ENCODE measurements around the gene MBD3L3. TPM values are rescaled to one million over a fixed set of nuclear protein-coding genes. Genes with fewer than 3 reads are reported as not detected.
A peak's percentile ranks its signal among the peaks of the same experiment; 100 is the strongest.

Gene MBD3L3
- total and polyA plus RNA-seq, 10 of the 15 experiments (the other 5 are each of a cell fraction or from before 2014, with no cell fraction given), result not detected

GRCh38 chr19:7088999-7089398, 30.5 kb upstream of the MBD3L3 start (continued):
- no peak for TF ChIP-seq NRF1 (conservative IDR thresholded peaks at IDR 0.05; ENCODE audit: low read depth, low read length)

- no peaks in the 10 kb centered on the region for H3K27me3 ChIP-seq (replicated peaks in 1 of 2; ENCODE audit: control insufficient read depth in 2 of 2, insufficient read depth in 2 of 2, low read length in 1 of 2)
- H3K27ac ChIP-seq (ENCODE audit: control insufficient read depth, insufficient read depth), result no peak overlapping the region
- ATAC-seq, result no peak
- no peak for DNase-seq (ENCODE audit: low read depth, low spot score)
- no peaks in the 10 kb centered on the region for H3K4me1 ChIP-seq (ENCODE audit: control insufficient read depth, insufficient read depth, low read length)
- H3K4me3 ChIP-seq, result no peak overlapping the region
- 97% methylated on average over 15 of the region's 15 CpGs for WGBS (ENCODE audit: insufficient coverage, insufficient replicate concordance, low lambda C conversion rate, missing lambda C conversion rate)
- H3K79me2 ChIP-seq (ENCODE audit: control insufficient read depth, insufficient read depth, low read length), result no peaks in the 10 kb centered on the region
- no peak overlapping the region for H3K4me2 ChIP-seq (ENCODE audit: control insufficient read depth, insufficient read depth)
- peaks cover 29 to 45% of the 10 kb centered on the region in 2 experiments for H3K36me3 ChIP-seq (ENCODE audit: control insufficient read depth in 2 of 2, insufficient read depth in 2 of 2, low read length in 1 of 2)
- ChIA-PET CTCF (interaction anchor here (1.4 to 1.7 kb wide), 2 partner anchors 13 to 16 kb away, joined by 4 to 5 read pairs; partner anchors contain the start of gene ZNF557), POLR2A (interaction anchor here (1.5 to 1.9 kb wide), 2 partner anchors 13 to 16 kb away, joined by 5 to 10 read pairs; partner anchors contain the start of gene ZNF557), SMC1A (ENCODE audit: uncharacterized antibody, unreplicated experiment) (interaction anchor here (0.8 kb wide), 1 partner anchor 13 kb away, joined by 3 read pairs; no protein-coding TSS in a partner anchor), RAD21 (ENCODE audit: unreplicated experiment) (no interaction called here)
- H2AFZ ChIP-seq (ENCODE audit: control insufficient read depth, low read depth, low read length), result no peak overlapping the region
- intact Hi-C loops (cut with micrococcal nuclease; ENCODE audit: unreplicated experiment) (no loop called here), in situ Hi-C loops (cut with MboI) (no loop called here)
- FAIRE-seq, result no peak
- TSS peak; percentile 45 for BruUV-seq (replicated peaks)
- H3K9me3 ChIP-seq (replicated peaks; ENCODE audit: control insufficient read depth, insufficient read depth, low read length), result peaks cover 68% of the 10 kb centered on the region
- H3K9ac ChIP-seq (ENCODE audit: control insufficient read depth, insufficient read depth, low read length), result no peak overlapping the region
- H4K20me1 ChIP-seq (ENCODE audit: control insufficient read depth, insufficient read depth), result no peaks in the 10 kb centered on the region
- TF ChIP-seq ZNF274 (IDR thresholded peaks at IDR 0.05; ENCODE audit: insufficient read depth, insufficient read length) (peak; percentile 90), KLF5 (IDR thresholded peaks at IDR 0.05; ENCODE audit: partially characterized antibody) (peak; percentile 98), SKIL (IDR thresholded peaks at IDR 0.05; ENCODE audit: low read depth, poor library complexity, severe bottlenecking) (peak; percentile 82), ZBTB40 (IDR thresholded peaks at IDR 0.05; ENCODE audit: borderline replicate concordance) (peak; percentile 24; the same call in 1 of the 2 replicates), CBX5 (IDR thresholded peaks at IDR 0.05; ENCODE audit: low read depth) (peak; percentile 98), NFYB (IDR thresholded peaks at IDR 0.05; ENCODE audit: insufficient read depth, low read depth, low read length) (no peak), RUNX3 (IDR thresholded peaks at IDR 0.05; ENCODE audit: low read length) (no peak), ZNF217 (IDR thresholded peaks at IDR 0.05) (peak; percentile 85; the same call in 1 of the 2 replicates), PML (IDR thresholded peaks at IDR 0.05; ENCODE audit: low read length) (no peak), SP1 (IDR thresholded peaks at IDR 0.05; ENCODE audit: low read depth, low read length) (no peak), E4F1 (IDR thresholded peaks at IDR 0.05; ENCODE audit: borderline replicate concordance, partially characterized antibody) (no peak), BCL11A (IDR thresholded peaks at IDR 0.05; ENCODE audit: low read depth, low read length) (no peak)
Measured at GRCh38 chr19:7083076-7083956, 24.8 kb upstream of the MBD3L3 start.

Measured in GM12878 (cell line).